T-helper 1 cell (primary cell): Measurements from ENCODE around the gene RABGEF1.
"Not testable (repeated sequence)": the region's sequence is repeated elsewhere in the genome, so short reads cannot be mapped to it uniquely, and the experiment has no call there.

Experiments
- DNase-seq, 5 donors: peaks; one replicate each; pipeline ENCODE4 v3.0.0-alpha.2; 2012 to 2020

RABGEF1 gene

GRCh38 chr7:66735850-66736249, 4.7 kb upstream of the RABGEF1 start:
- no peak for DNase-seq

GRCh38 chr7:66736892-66737291, 3.6 kb upstream of the RABGEF1 start:
- no peak for DNase-seq

- no peak for DNase-seq
Observed at GRCh38 chr7:66737667-66738066, 2.9 kb upstream of the RABGEF1 start.

- DNase-seq, result no peak
Observed at GRCh38 chr7:66739477-66739876, 1.1 kb upstream of the RABGEF1 start.

GRCh38 chr7:66739953-66740301, 606 bp upstream of the RABGEF1 start:
- DNase-seq, result no peak

- peak; percentile 15 to 60 (median 27) for DNase-seq
Observed at GRCh38 chr7:66740980-66741709, 612 bp downstream of the RABGEF1 start.

GRCh38 chr7:66741710-66742049, 1.1 kb downstream of the RABGEF1 start:
- no peak for DNase-seq

- DNase-seq, result not testable (repeated sequence)
Observed at GRCh38 chr7:66742298-66742697, 1.8 kb downstream of the RABGEF1 start.

- DNase-seq, result no peak
Observed at GRCh38 chr7:66743920-66744319, 3.4 kb downstream of the RABGEF1 start.

GRCh38 chr7:66747385-66747784, 6.9 kb downstream of the RABGEF1 start:
- DNase-seq, result no peak

GRCh38 chr7:66747881-66748511, 7.5 kb downstream of the RABGEF1 start:
- no peak for DNase-seq

- DNase-seq, result no peak
Observed at GRCh38 chr7:66748791-66749190, 8.3 kb downstream of the RABGEF1 start.

GRCh38 chr7:66751945-66752344, 11.4 kb downstream of the RABGEF1 start:
- DNase-seq, result no peak

GRCh38 chr7:66754541-66754940, 14.0 kb downstream of the RABGEF1 start:
- DNase-seq, result no peak

GRCh38 chr7:66755059-66755458, 14.5 kb downstream of the RABGEF1 start:
- not testable (repeated sequence) for DNase-seq

GRCh38 chr7:66756227-66756626, 15.7 kb downstream of the RABGEF1 start:
- DNase-seq, result not testable (repeated sequence)

GRCh38 chr7:66756889-66757288, 16.4 kb downstream of the RABGEF1 start:
- no peak for DNase-seq

GRCh38 chr7:66757939-66758338, 17.4 kb downstream of the RABGEF1 start:
- DNase-seq, result no peak

- peak in 1 of 5 donors; percentile 73 for DNase-seq
Observed at GRCh38 chr7:66758950-66759628, 18.6 kb downstream of the RABGEF1 start.

GRCh38 chr7:66763183-66763582, 22.6 kb downstream of the RABGEF1 start:
- not testable (repeated sequence) for DNase-seq

GRCh38 chr7:66763633-66764355, 23.3 kb downstream of the RABGEF1 start:
- not testable (repeated sequence) for DNase-seq

GRCh38 chr7:66764905-66765304, 24.4 kb downstream of the RABGEF1 start:
- DNase-seq, result not testable (repeated sequence)

GRCh38 chr7:66765322-66766025, 24.9 kb downstream of the RABGEF1 start:
- not testable (repeated sequence) for DNase-seq
